ENCODE measurements around the gene PPP1CA. TPM values are rescaled to one million over a fixed set of nuclear protein-coding genes. Genes with fewer than 3 reads are reported as not detected.

PPP1CA gene
- total and polyA plus RNA-seq, 2 donors (not counting 1 experiment from before 2014, with no cell fraction given): 104 to 135 TPM

- Histone ChIP-seq H3K4me1 (ENCODE audit: control insufficient read depth, extremely low read depth, insufficient read depth, low read length) (peaks cover 5% of the 10 kb centered on the region), H3K4me2 (ENCODE audit: extremely low read depth, insufficient read depth, low read length) (no peak overlapping the region), H3K9me3 (ENCODE audit: control insufficient read depth, insufficient read depth, low read depth, low read length) (no peaks in the 10 kb centered on the region), H3K4me3 (replicated peaks in 1 of 4; ENCODE audit: control extremely low read depth in 1 of 4, insufficient read depth in 1 of 4, low read depth in 3 of 4, low read length in 4 of 4) (no peak overlapping the region), H3K36me3 (ENCODE audit: control insufficient read depth, insufficient read depth, low read length) (no peaks in the 10 kb centered on the region), H3K9ac (ENCODE audit: insufficient read depth, low read length) (no peak overlapping the region), H3K27me3 (ENCODE audit: control insufficient read depth, insufficient read depth, low read length) (peaks cover 16% of the 10 kb centered on the region), H4K20me1 (ENCODE audit: control insufficient read depth, extremely low read depth, insufficient read depth, low read length) (no peaks in the 10 kb centered on the region), H3K79me2 (ENCODE audit: control insufficient read depth, insufficient read depth, low read length) (no peaks in the 10 kb centered on the region), H3K27ac (ENCODE audit: insufficient read depth, low read length) (no peak overlapping the region), H2AFZ (ENCODE audit: low read length) (no peak overlapping the region)
- no peak for TF ChIP-seq EZH2 (IDR thresholded peaks at IDR 0.05; ENCODE audit: low read length, missing control alignments)
- TF ChIP-seq, protein P1, sequence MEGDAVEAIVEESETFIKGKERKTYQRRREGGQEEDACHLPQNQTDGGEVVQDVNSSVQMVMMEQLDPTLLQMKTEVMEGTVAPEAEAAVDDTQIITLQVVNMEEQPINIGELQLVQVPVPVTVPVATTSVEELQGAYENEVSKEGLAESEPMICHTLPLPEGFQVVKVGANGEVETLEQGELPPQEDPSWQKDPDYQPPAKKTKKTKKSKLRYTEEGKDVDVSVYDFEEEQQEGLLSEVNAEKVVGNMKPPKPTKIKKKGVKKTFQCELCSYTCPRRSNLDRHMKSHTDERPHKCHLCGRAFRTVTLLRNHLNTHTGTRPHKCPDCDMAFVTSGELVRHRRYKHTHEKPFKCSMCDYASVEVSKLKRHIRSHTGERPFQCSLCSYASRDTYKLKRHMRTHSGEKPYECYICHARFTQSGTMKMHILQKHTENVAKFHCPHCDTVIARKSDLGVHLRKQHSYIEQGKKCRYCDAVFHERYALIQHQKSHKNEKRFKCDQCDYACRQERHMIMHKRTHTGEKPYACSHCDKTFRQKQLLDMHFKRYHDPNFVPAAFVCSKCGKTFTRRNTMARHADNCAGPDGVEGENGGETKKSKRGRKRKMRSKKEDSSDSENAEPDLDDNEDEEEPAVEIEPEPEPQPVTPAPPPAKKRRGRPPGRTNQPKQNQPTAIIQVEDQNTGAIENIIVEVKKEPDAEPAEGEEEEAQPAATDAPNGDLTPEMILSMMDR (conservative IDR thresholded peaks at IDR 0.05 in 1 of 2, IDR thresholded peaks at IDR 0.05 in 1 of 2; ENCODE audit: low read depth in 1 of 2, low read length in 2 of 2): no peak
- DNase-seq (ENCODE audit: low read depth in 2 of 2): peak in 1 of 2 donors; percentile 18
Observed at GRCh38 chr11:67416416-67417335, 15.0 kb upstream of the PPP1CA start.

GRCh38 chr11:67415501-67416304, 14.0 kb upstream of the PPP1CA start, which contains the start of gene CARNS1:
Gene CARNS1 (plus strand): TSS chr11:67415678. CDS start chr11:67416200, 522 bp downstream.
- Histone ChIP-seq H3K36me3 (ENCODE audit: control insufficient read depth, insufficient read depth, low read length) (no peaks in the 10 kb centered on the region), H3K4me3 (replicated peaks in 1 of 4; ENCODE audit: control extremely low read depth in 1 of 4, insufficient read depth in 1 of 4, low read depth in 3 of 4, low read length in 4 of 4) (no peak within 1 kb of the TSS), H2AFZ (ENCODE audit: low read length) (no peak within 1 kb of the TSS), H3K9ac (ENCODE audit: insufficient read depth, low read length) (no peak within 1 kb of the TSS), H3K79me2 (ENCODE audit: control insufficient read depth, insufficient read depth, low read length) (no peaks in the 10 kb centered on the region), H3K4me1 (ENCODE audit: control insufficient read depth, extremely low read depth, insufficient read depth, low read length) (peaks cover 5% of the 10 kb centered on the region), H3K9me3 (ENCODE audit: control insufficient read depth, insufficient read depth, low read depth, low read length) (no peaks in the 10 kb centered on the region), H3K27me3 (ENCODE audit: control insufficient read depth, insufficient read depth, low read length) (peaks cover 22% of the 10 kb centered on the region), H3K4me2 (ENCODE audit: extremely low read depth, insufficient read depth, low read length) (no peak within 1 kb of the TSS), H3K27ac (ENCODE audit: insufficient read depth, low read length) (no peak within 1 kb of the TSS), H4K20me1 (ENCODE audit: control insufficient read depth, extremely low read depth, insufficient read depth, low read length) (no peaks in the 10 kb centered on the region)
- DNase-seq (ENCODE audit: low read depth in 2 of 2): no peak
- peak; percentile 75 for TF ChIP-seq EZH2 (IDR thresholded peaks at IDR 0.05; ENCODE audit: low read length, missing control alignments)
- TF ChIP-seq, protein P1 (conservative IDR thresholded peaks at IDR 0.05 in 1 of 2, IDR thresholded peaks at IDR 0.05 in 1 of 2; ENCODE audit: low read depth in 1 of 2, low read length in 2 of 2): no peak

GRCh38 chr11:67413266-67413849, 11.7 kb upstream of the PPP1CA start:
- H3K36me3 ChIP-seq (ENCODE audit: control insufficient read depth, insufficient read depth, low read length): no peaks in the 10 kb centered on the region
- peaks cover 33% of the 10 kb centered on the region for H3K27me3 ChIP-seq (ENCODE audit: control insufficient read depth, insufficient read depth, low read length)
- H3K9ac ChIP-seq (ENCODE audit: insufficient read depth, low read length): no peak overlapping the region
- H3K4me1 ChIP-seq (ENCODE audit: control insufficient read depth, extremely low read depth, insufficient read depth, low read length): no peaks in the 10 kb centered on the region
- DNase-seq (ENCODE audit: low read depth in 2 of 2): no peak
- H3K79me2 ChIP-seq (ENCODE audit: control insufficient read depth, insufficient read depth, low read length): no peaks in the 10 kb centered on the region
- no peaks in the 10 kb centered on the region for H3K9me3 ChIP-seq (ENCODE audit: control insufficient read depth, insufficient read depth, low read depth, low read length)
- H4K20me1 ChIP-seq (ENCODE audit: control insufficient read depth, extremely low read depth, insufficient read depth, low read length): no peaks in the 10 kb centered on the region
- no peak overlapping the region for H2AFZ ChIP-seq (ENCODE audit: low read length)
- TF ChIP-seq, protein P1 (conservative IDR thresholded peaks at IDR 0.05 in 1 of 2, IDR thresholded peaks at IDR 0.05 in 1 of 2; ENCODE audit: low read depth in 1 of 2, low read length in 2 of 2): no peak
- no peak for TF ChIP-seq EZH2 (IDR thresholded peaks at IDR 0.05; ENCODE audit: low read length, missing control alignments)
- H3K4me2 ChIP-seq (ENCODE audit: extremely low read depth, insufficient read depth, low read length): no peak overlapping the region
- no peak overlapping the region for H3K27ac ChIP-seq (ENCODE audit: insufficient read depth, low read length)
- H3K4me3 ChIP-seq (replicated peaks in 1 of 4; ENCODE audit: control extremely low read depth in 1 of 4, insufficient read depth in 1 of 4, low read depth in 3 of 4, low read length in 4 of 4): no peak overlapping the region

Data from fibroblast of lung (primary cell).